ENCODE data around the gene LRRC4B.
A peak's percentile ranks its signal among the peaks of the same experiment; 100 is the strongest.

The LRRC4B gene

DNA sequence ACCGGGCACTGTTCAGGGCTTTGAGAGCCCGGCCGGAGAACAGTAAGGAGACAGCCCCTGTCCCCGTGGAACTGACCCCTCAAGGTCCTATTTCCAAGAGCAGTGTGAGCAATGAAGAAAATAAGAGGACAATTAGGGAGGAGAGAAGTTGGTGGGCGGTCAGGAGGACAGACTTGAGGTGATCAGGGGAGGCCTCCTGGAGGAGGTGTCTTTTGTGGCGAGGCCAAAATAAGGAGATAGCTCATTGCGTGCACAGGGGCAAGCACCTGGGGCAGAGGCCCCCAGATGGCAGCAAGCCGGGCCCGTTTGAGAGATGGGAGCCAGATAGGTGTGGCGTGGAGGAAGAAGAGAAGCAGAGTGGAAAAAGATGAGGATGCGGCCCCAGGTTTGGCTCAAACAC, 2.8 kb upstream of the LRRC4B start:
- no peak for DNase-seq (ENCODE audit: low spot score)

DNA sequence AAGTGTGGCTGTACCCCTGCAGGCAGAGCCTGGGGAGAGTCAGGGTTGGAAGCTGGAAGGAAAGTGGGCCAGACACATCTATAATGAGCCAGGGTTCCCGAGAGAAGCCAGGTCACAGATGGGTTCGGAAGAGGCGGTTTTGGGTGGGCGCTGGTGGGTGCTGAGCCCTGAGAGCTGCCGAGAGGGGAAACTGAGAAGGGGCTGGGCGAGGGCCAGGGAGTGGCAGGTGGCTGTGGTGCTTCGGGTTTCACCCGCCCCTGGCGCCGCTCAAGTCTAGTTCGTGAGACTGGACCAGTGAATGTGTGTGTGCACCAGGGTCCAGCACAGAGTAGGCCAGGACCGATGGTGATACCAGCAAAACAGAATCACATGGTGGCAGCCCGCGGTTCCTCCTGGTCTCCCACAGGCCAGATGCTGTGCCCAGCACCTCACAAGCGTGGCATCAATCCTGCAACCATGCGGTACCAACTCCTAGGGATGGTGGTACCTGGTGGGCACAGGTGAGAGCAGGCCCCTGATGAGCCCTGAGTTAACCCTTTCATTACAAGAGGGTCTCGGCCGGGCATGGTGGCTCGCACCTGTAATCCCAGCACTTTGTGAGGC, 1.8 kb upstream of the LRRC4B start:
- no peak for DNase-seq (ENCODE audit: low spot score)

DNA sequence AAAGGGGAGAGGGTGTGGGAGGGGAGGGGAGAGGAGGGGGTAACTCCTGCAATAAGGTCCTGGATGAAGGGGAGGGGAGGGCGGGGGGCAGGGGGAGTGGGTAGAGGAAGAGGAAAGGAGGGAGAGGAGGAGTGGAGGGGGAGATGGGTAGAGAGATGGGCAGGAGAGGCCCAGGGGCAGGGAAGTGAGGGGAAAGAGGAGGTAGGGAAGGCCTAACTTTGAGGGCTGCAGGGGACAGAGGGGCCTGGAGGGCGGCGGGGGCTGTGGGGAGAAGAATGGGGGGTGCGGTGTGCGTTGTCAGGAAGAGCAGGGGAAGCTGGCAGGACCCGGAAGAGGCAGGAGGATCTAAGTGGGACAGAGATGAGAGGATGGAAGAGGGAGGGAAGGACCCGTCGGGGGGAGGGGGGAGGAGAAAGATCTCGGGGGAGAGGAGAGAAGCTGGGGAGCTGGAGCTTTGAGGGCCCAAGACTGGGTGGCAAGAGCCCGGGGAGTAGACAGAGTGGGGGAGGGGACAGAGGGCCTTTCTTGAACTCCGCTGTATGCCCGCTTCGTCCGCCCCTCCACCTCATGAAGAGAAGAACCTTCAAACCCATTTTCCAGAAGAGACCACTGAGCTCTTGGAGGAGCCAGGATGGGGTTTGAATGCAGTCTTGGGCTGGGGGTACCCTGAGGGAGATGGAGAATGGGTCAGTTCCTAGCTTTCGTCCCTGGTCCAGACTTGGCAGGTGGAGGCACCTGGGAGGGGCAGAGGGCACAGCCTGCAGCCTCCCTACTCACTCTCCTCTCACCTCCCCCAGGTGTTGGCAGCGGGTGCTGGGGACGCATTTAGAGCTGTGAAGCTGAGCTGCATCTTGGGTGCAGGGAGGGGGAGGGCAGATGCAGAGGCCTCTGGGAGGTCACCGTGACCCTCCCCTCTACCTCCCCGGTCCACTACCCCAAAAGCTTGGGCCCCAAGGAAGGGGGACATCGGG, 778 bp upstream of the LRRC4B start:
- DNase-seq (ENCODE audit: low spot score) = no peak

DNA sequence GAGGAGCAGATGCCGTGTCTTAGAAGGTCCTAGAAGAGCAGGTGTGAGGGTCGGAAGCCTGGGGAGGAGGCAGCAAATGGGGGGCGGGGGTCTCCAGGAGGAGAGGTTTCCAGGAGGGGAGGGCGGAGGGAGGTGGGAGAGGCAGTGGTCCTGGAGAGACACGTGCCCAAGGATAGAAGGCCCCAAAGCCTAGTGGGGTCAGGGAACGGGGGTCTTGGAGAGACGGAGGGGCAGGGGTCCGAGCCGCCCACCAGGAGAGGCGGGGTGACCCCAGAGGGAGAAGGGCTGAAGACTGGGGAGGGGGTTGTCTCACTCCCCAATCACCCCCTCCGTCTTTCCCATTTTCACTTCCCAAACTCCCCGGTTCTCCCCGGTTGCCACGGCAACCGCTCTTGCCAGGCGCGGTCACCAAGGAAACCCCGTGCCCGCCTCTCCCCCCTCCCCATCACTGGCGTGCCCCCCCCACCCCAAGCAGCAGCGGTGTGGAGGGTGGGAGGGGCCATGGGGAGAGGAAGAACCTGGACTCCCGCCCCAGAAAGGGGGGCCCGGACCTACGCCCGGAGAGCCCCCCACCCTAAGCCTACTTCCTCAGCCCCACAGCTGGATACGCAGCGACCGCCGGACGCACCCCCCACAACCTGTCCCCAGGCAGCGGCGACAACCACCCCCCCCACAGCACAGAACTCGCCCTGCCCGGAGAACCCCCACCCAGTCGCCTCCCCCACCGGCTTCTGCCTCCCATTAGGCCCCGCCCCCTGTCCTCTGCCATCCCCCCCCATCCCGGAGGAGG, 988 bp downstream of the LRRC4B start:
- DNase-seq (ENCODE audit: low spot score) = no peak

DNA sequence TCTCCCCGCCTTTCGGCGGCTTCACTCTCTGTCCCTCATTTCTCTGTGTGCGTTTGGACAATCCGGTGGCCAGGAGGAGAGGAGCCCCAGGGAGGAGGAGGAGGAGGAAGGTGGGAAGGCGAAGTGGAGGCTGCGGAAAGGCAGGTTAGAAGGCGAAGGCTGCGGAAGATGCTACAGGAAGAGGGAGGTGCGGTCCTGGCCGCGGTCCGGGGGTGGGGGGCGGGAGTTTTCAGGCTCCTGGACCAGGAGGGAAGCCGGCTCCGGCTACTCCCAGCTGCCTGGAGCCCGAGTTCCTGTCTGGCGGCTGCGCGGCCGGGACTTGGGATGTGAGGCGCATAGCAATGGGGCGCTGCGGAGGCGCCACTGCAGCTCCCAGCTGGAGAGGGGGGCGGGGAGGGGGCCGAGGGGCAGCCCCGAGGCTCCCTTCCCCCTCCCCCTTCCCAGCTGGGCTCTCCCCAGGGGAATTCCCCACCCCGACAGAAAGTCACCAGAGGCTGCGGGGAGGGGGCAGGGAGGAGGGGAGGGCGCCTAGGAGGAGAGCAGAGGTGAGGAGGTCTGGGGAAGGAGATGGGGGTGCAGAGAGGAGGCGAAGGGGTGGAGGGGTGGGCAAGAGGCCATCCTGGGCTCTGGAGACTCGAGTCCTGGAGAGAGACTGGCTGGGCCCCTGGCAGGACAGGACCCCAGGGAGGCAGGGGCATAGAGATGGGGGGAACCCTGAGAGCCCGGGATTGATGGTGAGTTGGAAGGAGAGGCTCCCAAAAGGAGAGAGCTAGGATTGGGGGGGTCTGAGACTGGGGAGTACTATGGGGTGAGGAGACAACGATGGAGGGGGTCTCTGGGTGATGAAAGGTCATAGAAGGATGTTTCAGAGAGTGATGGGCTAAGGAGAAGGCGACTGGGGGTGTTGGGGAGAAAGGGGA, 2.0 kb downstream of the LRRC4B start:
- no peak for DNase-seq (ENCODE audit: low spot score)

DNA sequence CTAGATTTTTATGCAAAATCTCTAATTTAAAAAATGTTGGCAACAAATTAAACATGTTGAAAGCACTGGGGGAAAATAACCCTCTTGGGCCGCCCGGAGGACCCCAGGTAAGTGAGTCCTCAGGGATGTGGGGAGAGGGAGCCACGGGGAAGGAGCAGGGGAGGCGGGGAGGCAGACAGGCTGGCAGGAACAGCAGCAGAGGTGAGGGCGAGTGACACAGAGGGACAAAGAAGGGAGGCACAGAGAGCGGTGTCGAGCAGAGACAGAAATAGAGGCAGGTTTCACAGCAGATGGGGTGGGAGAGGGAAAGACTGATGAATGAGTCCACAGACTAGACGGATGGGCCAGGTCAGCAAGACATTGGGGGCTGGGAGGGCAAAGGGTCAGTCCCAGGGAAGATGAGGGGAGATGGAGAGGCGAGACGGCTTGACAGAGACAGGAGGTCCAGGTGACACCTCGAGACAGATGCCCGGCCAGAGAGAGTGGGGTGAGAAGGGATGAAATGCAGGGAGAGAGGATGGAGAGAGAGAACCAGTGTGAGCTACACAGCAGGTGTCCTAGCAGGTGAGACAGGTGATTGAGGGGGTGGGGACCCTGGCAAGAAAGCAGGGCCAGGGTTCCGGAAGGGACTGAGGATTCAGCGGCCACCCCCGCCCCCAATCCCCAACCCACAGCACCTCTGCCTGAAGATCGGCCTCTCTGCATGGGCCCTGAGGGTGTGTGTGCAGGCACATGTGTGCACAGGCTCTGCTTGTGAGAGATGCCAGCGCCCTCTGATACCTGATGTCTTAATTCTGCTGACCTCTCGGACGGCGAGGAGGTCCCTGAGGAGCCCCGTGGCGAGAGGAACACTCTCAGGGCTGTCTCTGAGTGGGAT, 3.8 kb downstream of the LRRC4B start:
- DNase-seq (ENCODE audit: low spot score) = no peak

DNA sequence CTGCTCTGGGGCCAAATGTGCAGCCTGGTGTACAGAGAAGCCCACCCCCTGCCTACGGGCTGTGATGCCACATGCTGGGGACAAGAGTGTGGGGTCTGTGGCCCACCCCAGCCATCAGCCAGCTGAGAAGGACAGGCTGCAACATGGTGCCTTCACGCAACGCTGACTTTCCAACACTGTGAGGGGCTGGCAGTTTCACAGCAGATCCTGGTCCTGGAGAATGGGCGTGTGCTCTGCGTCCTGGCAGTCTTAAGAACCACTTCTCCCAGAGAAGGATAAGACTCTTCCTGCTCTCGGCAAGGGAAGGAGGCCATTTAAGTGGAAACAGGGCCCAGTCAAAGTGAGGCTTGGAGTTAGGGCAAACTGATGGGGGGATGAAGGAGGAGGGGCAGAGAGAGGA, 4.6 kb downstream of the LRRC4B start:
- DNase-seq (ENCODE audit: low spot score) = no peak

DNA sequence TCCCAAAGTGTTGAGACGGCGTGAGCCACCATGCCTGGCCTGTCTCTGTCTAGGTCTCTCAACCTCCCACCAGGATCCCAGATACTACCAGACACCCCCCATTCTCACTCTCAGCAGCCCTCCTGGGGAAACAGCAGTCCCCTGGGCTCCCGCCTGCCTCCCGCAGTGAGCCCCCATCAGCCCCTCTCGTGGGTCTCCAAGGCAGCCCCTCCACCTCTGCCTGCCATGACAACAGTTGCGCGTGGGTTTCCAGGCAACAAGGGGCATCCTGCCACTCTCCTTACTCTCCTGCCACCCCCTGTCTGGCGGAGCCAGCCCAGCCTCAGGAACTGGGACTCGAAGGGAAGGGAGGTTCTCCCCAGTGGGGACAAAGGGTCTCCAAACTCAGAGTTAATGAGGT, 5.2 kb downstream of the LRRC4B start:
- no peak for DNase-seq (ENCODE audit: low spot score)

DNA sequence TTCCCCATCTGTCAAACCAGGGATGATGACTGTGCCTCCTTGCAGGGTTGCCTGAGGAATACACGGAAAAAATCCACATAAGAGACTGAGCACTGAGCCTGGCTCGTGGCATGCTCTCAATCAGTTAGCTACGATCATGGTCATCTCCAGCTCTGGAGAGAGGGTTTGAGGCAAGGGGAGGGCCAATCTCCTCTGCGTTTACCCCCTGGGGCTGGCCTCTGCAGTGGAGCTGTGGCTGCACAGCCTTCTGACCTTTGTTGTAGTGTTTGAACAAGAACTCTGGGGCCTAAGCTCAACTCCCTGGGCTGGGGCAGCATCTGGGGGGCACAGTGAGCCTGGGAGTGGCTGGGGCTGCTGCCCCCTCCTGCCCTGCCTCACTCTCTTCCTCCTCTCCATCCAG, 5.9 kb downstream of the LRRC4B start:
- no peak for DNase-seq (ENCODE audit: low spot score)

DNA sequence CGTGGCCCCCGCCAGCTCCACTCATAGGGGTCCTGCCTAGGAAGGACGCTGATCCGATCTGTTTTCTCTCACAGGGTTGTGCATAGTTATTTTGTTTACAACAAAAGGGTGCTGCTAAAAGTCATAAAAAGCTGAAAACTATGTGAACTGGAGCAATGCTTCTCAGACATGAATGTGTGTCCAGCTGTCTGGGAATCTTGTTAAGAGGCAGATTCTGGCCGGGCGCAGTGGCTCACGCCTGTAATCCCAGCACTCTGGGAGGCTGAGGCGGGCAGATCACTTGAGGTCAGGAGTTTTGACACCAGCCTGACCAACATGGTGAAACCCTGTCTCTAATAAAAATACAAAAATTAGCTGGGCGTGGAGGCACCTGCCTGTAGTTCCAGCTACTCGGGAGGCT, 8.6 kb downstream of the LRRC4B start:
- DNase-seq (ENCODE audit: low spot score) = no peak

DNA sequence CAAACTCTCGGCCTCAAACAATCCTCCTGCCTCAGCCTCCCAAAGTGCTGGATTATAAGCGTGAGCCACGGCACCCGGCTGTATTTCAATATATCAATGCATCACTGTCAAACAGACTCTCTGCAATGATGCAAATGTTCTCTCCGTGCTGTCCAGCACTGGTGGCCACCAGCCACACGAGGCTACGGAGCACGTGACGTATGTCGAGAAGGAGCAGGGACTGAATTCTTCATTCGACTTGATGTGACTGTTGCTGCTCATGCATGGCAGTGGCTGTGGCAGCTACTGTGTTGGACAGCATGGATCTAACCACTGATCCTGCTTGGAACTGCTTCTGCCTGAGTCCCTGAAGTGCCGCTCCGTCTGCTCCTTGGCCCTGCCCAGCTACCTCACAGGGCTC, 9.8 kb downstream of the LRRC4B start:
- DNase-seq (ENCODE audit: low spot score) = no peak

DNA sequence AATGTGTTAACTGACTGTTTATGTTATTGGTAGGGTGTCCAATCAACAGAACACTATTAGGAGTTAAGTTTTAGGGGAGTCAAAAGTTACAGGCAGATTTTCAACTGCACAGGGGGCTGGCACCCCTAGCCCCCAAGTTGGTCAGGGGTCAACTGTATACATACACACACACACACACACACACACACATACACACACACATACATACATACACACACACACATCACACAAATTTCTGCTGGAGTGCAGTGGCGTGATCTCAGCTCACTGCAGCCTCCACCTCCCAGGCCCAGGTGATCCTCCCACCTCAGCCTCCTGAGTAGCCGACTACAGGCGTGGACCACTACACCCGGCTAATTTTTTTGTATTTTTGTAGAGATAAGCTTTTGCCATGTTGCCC, 10.2 kb downstream of the LRRC4B start:
- no peak for DNase-seq (ENCODE audit: low spot score)

DNA sequence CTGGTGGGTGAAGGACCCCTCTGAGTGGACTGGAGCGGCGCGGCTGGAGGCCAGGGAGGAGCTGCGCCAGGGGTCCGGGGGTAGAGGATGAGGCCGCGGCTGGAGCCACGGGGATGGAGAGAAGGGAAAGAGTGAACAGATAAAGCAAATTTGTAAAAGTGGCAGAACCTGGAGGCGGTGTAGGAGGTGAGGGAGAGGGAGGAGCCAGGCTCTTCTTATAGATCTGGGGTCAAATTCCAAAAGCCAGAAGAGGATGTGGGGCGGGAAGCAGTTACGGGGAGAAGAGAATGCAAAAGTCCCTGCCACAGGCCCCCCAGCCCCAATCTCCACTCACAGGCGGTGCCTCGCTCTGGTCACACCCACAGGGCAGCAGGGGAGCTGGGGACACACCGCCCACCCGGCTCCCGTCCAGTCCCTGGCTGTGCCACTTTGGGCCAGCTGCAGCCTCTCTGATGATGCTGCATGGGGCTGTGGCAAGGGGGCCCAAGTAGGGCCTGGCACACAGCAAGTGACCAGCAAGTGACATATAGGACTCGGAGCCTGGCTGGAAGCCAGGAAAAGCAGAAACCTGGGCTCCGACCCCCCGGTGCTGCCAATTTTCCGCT, 11.1 kb downstream of the LRRC4B start:
- no peak for DNase-seq (ENCODE audit: low spot score)

DNA sequence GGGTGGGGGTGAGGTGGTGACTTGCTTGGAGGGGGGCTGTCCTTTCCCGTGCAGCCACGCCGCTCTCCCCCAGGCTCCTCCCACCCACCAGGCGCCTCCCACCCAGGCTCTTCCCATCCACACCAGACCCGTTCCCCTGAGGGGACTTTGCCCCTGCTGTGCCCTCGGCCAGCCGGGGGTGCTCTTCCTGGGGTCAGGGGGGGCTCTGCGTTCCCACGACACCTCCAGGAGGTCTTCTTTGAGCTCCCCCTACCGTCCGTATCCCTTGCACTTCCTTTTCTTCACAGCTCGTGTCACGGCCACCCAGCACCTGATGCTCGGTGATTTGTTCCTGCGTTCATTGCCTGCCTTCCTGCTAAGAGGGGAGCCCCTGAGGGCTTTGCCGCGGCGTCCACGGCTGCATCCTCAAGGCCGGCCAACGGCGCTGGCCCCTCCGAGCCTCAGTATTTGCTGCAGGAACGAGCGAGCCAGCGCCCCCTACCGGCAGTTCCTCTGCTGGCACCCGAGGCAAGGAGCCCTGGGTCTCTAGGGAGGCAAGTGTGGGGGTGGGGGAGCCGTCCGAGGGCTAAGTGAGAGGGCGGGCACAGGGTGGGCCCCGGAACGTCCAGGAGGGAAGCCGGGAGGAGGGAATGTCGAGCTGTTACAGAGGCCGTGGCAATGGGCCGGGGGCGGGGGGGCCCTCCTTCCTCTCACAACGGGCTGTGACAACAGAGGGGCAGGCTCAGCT, 11.8 kb downstream of the LRRC4B start:
- DNase-seq (ENCODE audit: low spot score) = peak; percentile 78

DNA sequence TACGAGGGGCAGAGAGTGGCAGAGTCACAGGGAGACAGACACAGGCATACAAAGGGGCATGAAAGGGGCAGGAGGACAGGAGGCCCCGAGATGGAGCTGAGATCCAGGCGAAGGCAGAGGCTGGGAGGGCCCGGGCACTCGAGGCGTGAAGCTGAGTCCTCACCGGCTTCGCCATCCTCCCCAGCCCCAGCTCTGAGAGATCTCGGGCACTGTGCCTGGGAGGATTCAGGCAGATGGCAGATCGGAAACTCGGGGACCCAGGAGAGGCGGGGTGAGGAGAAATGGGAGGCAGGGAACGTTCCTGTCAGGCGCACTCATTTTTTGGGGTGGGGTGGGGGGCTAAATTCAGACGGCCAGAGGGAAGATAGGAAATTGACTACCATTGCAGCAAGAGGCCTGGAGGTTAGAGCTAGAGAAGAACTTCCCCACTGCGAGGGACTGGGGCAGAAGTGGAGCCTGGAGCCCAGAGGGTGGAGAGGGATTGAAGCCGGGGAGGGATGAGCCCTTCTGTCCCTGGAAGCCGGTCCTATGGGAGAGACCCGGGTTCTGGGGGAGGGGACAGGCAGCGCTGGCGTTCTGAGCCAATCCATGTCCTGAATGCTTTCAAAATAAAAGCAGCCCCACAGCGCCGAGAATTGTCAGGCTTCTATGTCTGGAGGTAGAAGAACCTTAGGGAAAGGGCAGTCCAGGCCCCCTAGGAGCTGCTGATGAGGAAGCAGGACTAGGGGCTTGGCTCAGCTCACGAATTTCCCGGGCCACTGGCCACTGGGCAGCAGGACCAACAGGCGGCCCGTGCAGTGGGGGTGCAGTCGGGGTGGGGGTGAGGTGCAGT, 12.6 kb downstream of the LRRC4B start:
- DNase-seq (ENCODE audit: low spot score) = no peak

DNA sequence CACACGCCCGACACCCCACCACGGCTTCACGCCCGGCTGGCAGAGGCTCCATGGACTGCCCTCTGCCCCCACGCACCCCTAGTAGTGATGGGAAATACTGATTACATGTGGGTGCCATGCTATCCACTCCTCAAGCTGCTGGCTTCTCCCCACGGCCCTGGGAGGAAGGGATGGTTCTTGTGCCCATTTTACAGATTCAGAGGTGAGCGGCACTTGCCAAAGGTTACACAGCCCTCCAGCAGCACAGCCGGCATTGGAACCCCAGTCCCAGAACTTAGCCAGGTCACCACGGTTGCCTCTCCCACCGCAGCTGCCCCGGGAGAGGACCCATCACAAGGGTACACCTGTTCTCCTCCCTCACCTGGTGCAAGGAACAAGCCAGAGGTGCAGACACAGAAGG, 13.2 kb downstream of the LRRC4B start:
- no peak for DNase-seq (ENCODE audit: low spot score)

DNA sequence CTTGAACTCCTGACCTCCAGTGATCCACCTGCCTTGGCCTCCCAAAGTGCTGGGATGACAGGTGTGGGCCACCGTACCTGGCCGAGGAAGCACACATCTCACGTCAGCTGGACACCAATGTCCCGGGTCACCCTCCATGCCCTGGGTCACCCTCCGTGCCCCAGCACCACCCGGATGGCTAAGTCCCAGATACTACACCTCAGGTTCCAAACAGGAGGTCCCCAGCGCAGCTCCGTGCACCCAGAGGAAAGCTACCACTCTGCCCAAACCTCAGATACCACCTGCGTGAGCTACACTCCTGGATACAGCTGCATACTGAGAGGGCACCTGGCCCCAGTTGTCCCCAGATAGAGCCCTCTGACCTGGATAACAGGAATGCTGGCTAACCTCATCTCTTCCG, 14.0 kb downstream of the LRRC4B start:
- no peak for DNase-seq (ENCODE audit: low spot score)

DNA sequence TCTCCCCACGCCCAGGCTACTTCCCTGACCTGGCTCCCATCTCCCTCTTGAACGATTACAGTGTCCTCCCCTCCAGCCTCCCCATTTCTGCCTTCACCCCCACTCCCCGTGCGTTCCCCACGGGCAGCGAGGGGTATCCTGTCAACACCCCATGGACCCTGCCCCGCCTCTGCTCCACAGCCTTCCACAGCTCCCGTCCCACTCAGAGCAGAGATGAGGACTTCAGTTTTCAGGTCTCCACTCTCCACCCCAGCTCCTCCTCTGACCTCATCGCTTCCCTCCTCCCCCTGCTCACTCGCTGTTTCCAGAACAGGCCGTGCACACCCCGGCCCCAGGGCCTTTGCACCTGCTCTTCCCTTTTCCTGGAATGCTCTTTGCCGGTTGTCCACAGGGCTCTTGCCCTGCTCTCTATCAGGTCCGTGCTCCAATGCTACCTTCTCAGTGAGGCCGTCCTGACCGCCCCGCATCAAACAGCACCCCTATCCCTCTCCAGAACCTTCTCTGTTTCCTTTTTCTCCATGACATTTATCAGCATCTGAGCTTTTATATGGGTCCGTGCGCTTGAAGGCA, 15.0 kb downstream of the LRRC4B start:
- DNase-seq (ENCODE audit: low spot score) = no peak
